GM19452 (cell line): ENCODE data around the gene SLFN13.
"Not testable (repeated sequence)": the region's sequence is repeated elsewhere in the genome, so short reads cannot be mapped to it uniquely, and the experiment has no call there.

Experiments used
- ATAC-seq: cut with Tn5 transposase; IDR thresholded peaks from one replicate; pipeline ENCODE4 v1.9.1; 2021; ENCODE audit not compliant: unreplicated experiment

SLFN13 gene

GRCh38 chr17:35448214-35448898 lies at the start of gene SLFN13:
Gene SLFN13, minus strand, starts transcription at chr17:35448766. Its CDS starts 3,086 bp downstream, at chr17:35445680.
- ATAC-seq: peak; percentile 71

DNA sequence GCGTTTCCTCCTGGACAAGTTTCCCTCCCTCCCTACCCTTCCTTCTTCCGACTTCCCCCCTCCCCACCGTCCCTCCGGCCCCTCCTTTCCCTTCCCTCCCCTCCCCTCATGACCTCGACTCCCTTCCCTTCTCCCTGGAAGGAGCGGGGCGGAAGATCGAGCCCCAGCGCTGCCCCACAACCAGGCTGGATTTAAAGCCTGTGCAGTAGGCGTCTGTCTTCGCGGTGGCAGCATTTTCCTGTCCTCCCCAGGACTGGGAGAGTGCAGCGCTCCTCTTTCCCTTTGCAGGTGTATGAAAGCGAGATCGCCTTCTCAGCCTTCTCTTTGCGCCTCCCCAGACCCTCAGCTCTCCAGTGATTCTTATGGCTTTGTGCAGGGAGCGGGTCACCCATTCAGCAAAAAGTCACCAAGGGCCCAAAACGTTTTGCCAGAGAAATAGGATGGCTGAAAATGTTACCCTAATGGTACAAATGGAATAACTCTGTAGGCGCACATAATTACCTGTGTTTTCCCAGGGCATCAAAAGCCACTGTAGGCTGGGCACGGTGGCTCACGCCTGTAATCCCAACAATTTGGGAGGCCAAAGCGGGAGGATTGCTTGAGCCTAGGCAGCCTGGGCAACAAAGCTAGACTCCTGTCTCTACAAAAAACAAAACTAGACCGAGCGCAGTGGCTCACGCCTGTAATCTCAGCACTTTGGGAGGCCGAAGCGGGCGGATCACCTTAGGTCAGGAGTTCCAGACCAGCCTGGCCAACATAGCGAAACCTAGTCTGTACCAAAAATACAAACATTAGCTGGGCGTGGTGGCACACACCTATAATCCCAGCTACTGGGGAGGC lies 48.1 kb upstream of the SLFN13 start:
- no peak for ATAC-seq

DNA sequence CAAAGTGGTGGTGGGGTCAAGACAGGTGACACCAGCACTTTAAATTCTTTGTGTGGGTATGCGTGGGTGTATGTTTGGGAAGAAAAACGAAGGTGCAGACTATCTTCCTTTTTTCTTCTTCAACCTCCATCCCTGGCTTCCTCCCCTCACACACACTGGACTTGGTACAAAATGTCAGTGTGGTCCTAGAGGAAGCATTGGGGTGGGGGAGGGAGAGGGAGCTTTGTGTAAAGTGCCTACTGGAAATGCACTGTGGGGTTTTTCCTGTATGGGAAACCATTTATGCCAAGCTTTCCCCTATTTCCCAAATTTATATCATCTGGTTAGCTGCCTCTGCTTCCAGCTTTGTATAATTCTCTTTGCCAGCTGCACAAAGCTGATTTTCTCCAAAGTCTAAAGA lies 44.5 kb upstream of the SLFN13 start:
- no peak for ATAC-seq

GRCh38 chr17:35491417-35491816 lies 42.9 kb upstream of the SLFN13 start:
- no peak for ATAC-seq

DNA sequence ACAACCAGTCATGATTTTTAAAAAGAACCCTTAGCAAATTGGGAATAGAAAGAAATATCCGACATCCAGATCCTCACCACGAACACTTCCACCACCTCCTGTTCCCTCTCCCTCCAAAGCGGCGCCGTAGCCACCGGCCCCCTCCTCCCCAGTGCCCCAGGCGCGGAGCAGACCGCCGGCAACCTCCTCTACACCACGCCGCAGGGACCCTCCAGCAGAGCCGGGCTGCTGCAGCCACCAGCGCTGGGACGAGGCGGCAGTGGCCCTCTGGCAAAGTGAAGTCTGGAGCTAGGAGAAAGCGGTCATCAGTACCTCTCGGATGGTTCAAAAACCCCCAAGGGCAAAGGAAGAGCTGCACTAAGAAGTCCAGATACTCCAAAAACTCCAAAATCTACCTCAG lies 41.4 kb upstream of the SLFN13 start:
- ATAC-seq: no peak

GRCh38 chr17:35488991-35489390 lies 40.4 kb upstream of the SLFN13 start:
- ATAC-seq: no peak

DNA sequence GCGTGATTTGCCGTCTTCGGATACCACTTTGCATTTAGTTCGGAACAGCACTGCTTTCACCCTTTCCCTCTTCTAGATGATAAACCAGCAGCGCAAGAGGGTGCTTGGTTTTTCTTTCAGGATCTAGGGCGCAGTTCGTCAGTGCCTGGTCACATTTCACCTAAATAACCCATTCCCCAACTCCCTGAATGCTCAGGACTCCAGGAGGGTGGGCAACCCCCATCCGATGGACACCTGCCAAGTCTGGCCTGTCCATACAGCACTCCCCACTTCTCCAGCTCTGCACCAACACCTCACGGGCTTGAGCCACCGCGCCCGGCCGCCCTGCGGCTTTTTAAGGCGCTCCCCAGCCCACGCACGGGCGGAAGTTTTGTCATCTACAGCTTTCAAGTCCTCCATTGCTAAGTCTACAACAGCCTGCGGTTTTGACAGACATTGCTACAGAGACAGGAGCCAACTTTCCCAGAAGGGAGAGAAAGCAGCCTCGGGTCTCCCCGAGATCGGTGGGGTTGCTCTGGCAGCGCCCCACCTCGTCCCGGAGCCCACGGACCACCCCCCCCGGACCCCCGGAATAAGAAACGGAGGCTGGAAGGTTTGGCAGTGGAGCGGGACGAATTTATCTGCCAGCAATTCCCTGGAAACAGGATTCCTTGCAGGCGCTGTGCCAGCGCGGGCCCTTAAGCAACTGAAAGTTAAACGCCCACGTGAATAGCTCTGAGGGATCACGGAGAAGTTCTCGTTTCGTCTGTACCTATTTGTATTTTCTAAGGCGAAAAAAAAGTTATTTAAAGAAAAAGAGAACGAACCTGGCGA lies 38.6 kb upstream of the SLFN13 start:
- no peak for ATAC-seq

GRCh38 chr17:35479271-35479670 lies 30.7 kb upstream of the SLFN13 start:
- ATAC-seq: no peak

DNA sequence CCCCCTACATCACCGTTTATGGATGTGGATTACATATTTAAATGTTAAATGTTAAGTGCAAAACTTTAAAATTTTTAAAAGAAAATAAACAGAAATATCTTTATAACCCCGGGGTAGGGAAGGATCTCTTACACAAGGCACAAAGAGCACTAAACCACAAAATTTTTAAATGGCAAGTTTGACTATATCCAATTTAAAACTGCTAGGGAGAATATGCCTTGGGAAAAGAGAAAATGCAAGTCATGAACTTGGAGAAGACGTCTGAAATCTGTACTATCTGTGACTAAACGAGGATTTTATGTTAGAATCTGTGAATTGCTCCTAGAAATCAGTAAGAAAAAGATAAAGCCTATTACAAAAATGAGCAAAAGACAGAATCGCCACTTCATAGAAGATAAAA lies 28.7 kb upstream of the SLFN13 start:
- no peak for ATAC-seq

GRCh38 chr17:35476283-35476820 lies 27.8 kb upstream of the SLFN13 start:
- no peak for ATAC-seq

- ATAC-seq: no peak
Observed at GRCh38 chr17:35468475-35468874, 19.9 kb upstream of the SLFN13 start.

- no peak for ATAC-seq
Observed at GRCh38 chr17:35467824-35468223, 19.3 kb upstream of the SLFN13 start.

GRCh38 chr17:35460354-35460851 lies 11.8 kb upstream of the SLFN13 start:
- peak; percentile 93 for ATAC-seq

- not testable (repeated sequence) for ATAC-seq
Observed at GRCh38 chr17:35454035-35454434, 5.5 kb upstream of the SLFN13 start.

DNA sequence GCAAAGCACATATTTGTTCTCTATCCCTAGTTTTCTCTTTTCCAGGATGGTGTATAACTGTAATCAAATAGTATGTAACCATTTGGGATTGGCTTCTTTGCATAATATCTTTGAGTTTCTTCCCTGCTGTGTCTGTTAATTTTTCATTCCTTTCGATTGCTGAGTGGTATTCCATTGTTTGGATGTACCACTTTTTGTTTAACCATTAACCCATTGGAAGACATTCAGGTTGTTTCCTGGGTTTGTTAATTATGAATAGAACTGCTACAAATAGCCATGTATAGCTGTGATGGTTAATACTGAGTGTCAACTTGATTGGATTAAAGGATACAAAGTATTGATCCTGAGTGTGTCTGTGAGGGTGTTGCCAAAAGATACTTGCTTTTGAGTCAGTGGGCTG lies 4.6 kb upstream of the SLFN13 start:
- ATAC-seq: no peak

DNA sequence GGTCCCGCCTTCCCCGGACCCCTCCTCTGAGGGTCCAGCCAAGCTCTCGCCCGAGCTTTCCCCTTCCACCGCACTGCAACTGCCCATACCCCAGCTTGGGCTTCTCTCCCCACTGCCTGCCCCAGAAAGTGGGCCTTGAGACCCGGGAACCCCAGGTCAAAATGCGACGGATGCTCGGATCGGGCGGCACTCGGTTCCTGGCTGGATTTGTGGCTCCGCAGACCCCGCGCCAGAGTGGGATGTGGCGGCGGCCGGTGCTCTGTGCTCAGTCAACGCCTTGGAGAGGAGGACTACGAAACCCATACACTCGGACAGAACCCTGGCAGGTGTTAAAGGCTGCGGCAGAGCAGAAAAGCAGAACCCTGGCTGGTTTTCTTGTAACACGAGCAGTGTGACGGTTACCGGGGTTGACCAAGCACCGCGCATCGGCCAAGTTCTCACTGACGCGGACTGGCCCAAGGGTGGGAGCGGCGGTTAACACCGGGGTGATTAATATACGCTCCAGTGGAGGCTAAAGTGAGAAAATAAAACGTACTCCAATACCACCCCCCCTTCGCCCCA lies 885 bp upstream of the SLFN13 start:
- ATAC-seq: peak; percentile 51

- ATAC-seq: no peak
Observed at GRCh38 chr17:35448899-35449227, 297 bp upstream of the SLFN13 start.

DNA sequence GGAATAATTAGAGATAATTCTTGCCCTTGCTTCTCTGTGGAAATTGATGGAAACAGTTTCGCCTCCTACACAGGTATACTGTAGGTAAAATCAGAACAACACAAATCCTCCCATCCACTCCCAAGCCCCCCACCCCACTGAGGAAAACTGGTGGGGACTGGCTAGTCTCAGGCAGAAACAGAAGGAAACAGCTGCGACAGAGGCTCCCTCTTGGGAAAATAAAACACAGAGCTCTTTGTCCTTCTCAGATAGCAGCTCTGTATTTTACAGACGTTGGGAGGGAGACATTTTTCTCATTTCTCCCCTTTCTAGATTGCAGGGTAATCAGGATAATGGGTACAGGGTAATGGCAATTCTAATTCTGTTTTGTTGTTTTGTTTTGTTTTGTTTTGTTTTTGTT lies 1.1 kb downstream of the SLFN13 start:
- no peak for ATAC-seq

- no peak for ATAC-seq
Observed at GRCh38 chr17:35438433-35438832, 10.1 kb downstream of the SLFN13 start.

DNA sequence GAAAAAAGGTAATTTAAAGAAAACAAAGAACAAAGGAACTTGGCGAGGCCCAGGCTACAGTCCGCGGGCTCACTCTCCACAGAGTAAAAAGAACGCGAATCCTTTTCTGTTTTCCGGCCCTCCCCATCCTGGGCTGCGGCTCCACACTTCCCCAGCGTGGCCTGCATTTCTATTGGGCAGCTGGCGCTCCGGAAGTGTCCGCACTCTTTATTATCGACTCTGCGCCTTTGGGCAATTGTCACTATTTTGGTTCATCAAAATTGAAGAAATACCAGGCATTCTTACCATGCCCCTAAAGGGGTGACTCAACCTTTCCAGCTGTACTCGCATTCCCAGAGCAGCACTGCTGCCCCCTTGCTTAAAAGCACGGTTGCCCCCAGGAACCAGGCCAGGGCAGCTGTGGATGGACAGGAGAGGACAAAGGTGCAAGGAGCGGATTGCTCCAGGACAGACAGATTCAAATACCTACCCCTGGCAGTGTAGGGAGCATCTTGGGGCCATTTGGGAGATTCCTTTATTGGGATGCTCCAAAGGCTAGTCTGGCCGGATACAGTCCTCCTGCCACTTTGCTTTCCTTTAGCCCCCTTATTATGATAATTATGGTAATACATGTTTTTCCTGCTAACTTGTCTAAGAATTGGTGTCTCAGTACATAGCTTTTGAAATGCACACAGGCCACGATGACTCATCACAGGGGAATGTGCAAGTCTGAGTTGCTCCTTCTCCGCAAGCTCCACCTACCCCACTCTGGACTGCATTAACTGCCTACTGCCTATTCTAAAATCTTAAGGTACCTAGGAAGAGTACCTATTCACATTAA lies 15.3 kb downstream of the SLFN13 start:
- ATAC-seq: no peak
